ENCODE results near the gene CAMSAP2.

DNA sequence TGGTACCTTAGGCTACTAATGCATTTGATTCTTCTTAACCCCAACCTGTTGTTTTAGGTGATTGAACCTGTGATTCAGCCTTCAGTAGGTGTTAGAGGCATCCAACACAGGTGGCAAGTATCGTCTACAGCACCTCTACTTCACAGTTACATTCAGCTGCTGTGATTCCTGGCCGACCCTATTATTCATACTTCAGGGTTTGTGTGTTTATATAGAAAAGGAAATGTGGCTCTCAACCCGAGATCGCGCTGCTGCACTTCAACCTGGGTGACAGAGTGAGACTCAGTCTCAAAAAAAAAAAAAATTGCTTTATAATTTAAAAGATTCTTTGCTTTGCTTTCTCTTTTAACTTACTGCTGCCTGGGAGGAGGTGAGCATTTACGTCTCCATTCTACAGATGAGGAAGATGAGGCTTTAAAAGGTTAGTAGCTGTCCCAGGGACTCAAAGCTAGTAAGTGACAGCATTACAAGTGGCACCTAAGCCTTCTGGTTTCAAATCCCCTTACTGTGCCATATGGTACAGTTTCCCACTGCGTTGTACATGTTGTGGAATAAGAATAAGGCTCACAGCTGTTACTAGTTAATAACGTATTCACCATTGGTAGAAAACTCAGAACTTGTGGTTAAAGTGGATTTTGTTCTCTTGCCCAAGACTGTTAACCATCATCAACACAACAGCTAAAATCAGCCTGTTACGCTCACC, 124.2 kb downstream of the CAMSAP2 start:
- TF ChIP-seq, protein P1, sequence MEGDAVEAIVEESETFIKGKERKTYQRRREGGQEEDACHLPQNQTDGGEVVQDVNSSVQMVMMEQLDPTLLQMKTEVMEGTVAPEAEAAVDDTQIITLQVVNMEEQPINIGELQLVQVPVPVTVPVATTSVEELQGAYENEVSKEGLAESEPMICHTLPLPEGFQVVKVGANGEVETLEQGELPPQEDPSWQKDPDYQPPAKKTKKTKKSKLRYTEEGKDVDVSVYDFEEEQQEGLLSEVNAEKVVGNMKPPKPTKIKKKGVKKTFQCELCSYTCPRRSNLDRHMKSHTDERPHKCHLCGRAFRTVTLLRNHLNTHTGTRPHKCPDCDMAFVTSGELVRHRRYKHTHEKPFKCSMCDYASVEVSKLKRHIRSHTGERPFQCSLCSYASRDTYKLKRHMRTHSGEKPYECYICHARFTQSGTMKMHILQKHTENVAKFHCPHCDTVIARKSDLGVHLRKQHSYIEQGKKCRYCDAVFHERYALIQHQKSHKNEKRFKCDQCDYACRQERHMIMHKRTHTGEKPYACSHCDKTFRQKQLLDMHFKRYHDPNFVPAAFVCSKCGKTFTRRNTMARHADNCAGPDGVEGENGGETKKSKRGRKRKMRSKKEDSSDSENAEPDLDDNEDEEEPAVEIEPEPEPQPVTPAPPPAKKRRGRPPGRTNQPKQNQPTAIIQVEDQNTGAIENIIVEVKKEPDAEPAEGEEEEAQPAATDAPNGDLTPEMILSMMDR (conservative IDR thresholded peaks at IDR 0.05; ENCODE audit: low read depth, low read length) = no peak
- TF ChIP-seq EZH2phosphoT487 (IDR thresholded peaks at IDR 0.05; ENCODE audit: borderline replicate concordance, low read length) = no peak
